ENCODE measurements around the gene DHX40. TPM values are rescaled to one million over a fixed set of nuclear protein-coding genes. Genes with fewer than 3 reads are reported as not detected.
A peak's percentile ranks its signal among the peaks of the same experiment; 100 is the strongest.

Gene DHX40
- total RNA-seq, 4 donors from 2014 or later = 33.0 to 68.9 (median 47.7) TPM

- Histone ChIP-seq H3K27ac (no peak overlapping the region), H3K36me3 (peaks cover 0 to 21% of the 10 kb centered on the region in 2 donors)
- WGBS, 2 donors (ENCODE audit: low coverage in 1 of 2) = 64 to 86% methylated on average over 1 to 2 of the region's 2 CpGs
Measured at GRCh38 chr17:59641799-59642484, 76.5 kb downstream of the DHX40 start.

GRCh38 chr17:59642565-59642964 lies 77.2 kb downstream of the DHX40 start:
- TF ChIP-seq EP300 (IDR thresholded peaks at IDR 0.05) (no peak), POLR2A (IDR thresholded peaks at IDR 0.05) (no peak), POLR2AphosphoS5 (IDR thresholded peaks at IDR 0.05) (no peak), CTCF (IDR thresholded peaks at IDR 0.05) (no peak)
- no peaks in the 10 kb centered on the region for H3K27me3 ChIP-seq
- WGBS, 2 donors (ENCODE audit: low coverage in 1 of 2) = 85 to 100% methylated on average over 1 of the region's 1 CpG
- H3K27ac ChIP-seq = no peak overlapping the region
- no peaks in the 10 kb centered on the region for H3K9me3 ChIP-seq
- H3K36me3 ChIP-seq = peaks cover 0 to 25% of the 10 kb centered on the region in 2 donors
- ATAC-seq = no peak
- no peak overlapping the region for H3K4me3 ChIP-seq
- peaks cover 2 to 91% (median 4%) of the 10 kb centered on the region in 3 donors for H3K4me1 ChIP-seq

More at GRCh38 chr17:59641799-59642484, 76.5 kb downstream of the DHX40 start:
- H3K27me3 ChIP-seq = no peaks in the 10 kb centered on the region
- peaks cover 2 to 87% (median 4%) of the 10 kb centered on the region in 3 donors for H3K4me1 ChIP-seq
- TF ChIP-seq POLR2AphosphoS5 (IDR thresholded peaks at IDR 0.05) (no peak), POLR2A (IDR thresholded peaks at IDR 0.05) (no peak), CTCF (IDR thresholded peaks at IDR 0.05) (no peak), EP300 (IDR thresholded peaks at IDR 0.05) (no peak)
- H3K9me3 ChIP-seq = no peaks in the 10 kb centered on the region
- no peak for ATAC-seq
- H3K4me3 ChIP-seq = no peak overlapping the region

GRCh38 chr17:59643159-59644140 lies 78.0 kb downstream of the DHX40 start:
- Histone ChIP-seq H3K27me3 (no peaks in the 10 kb centered on the region), H3K4me3 (no peak overlapping the region), H3K36me3 (peaks cover 0 to 34% of the 10 kb centered on the region in 2 donors), H3K9me3 (no peaks in the 10 kb centered on the region), H3K27ac (no peak overlapping the region), H3K4me1 (peaks cover 2 to 84% (median 4%) of the 10 kb centered on the region in 3 donors)
- peak; percentile 51 for ATAC-seq
- WGBS, 2 donors (ENCODE audit: low coverage in 1 of 2) = 62 to 68% methylated on average over 5 of the region's 5 CpGs
- TF ChIP-seq POLR2AphosphoS5 (IDR thresholded peaks at IDR 0.05) = no peak
- no peak for TF ChIP-seq EP300 (IDR thresholded peaks at IDR 0.05)
- TF ChIP-seq POLR2A (IDR thresholded peaks at IDR 0.05) = no peak
- TF ChIP-seq CTCF (IDR thresholded peaks at IDR 0.05) = no peak

GRCh38 chr17:59647288-59647687 lies 81.9 kb downstream of the DHX40 start:
- H3K27ac ChIP-seq = no peak overlapping the region

More at GRCh38 chr17:59647288-59647687, 81.9 kb downstream of the DHX40 start:
- peaks cover 2 to 47% (median 2%) of the 10 kb centered on the region in 3 donors for H3K4me1 ChIP-seq
- TF ChIP-seq POLR2A (IDR thresholded peaks at IDR 0.05) = no peak
- no peak for TF ChIP-seq EP300 (IDR thresholded peaks at IDR 0.05)
- TF ChIP-seq CTCF (IDR thresholded peaks at IDR 0.05) = no peak
- TF ChIP-seq POLR2AphosphoS5 (IDR thresholded peaks at IDR 0.05) = no peak
- H3K36me3 ChIP-seq = peaks cover 7 to 70% of the 10 kb centered on the region in 2 donors
- no peaks in the 10 kb centered on the region for H3K27me3 ChIP-seq
- ATAC-seq = no peak
- H3K4me3 ChIP-seq = no peak overlapping the region
- H3K9me3 ChIP-seq = no peaks in the 10 kb centered on the region
- 86 to 89% methylated on average over 4 to 6 of the region's 6 CpGs for WGBS, 2 donors (ENCODE audit: low coverage in 1 of 2)
